Hepatocyte (in vitro differentiated cells): ENCODE measurements around the gene COX8A. TPM values are rescaled to one million over a fixed set of nuclear protein-coding genes. Genes with fewer than 3 reads are reported as not detected.
A peak's percentile ranks its signal among the peaks of the same experiment; 100 is the strongest.

Experiments
- DNase-seq: peaks from one replicate; pipeline ENCODE4 v3.0.0-alpha.2; 2016; ENCODE audit warnings: low spot score
- H2AFZ ChIP-seq: fragments of 200-600 bp; sonication (generic); 2 replicates; pipeline ENCODE4 v1.6.0; 2016; ENCODE audit warnings: antibody characterized with exemption, mild to moderate bottlenecking
- H3K27ac ChIP-seq: fragments of 200-600 bp; sonication (generic); 2 replicates; pipeline ENCODE4 v1.5.1; 2016; ENCODE audit warnings: mild to moderate bottlenecking
- H3K27me3 ChIP-seq: fragments of 200-600 bp; sonication (generic); 2 replicates; pipeline ENCODE4 v1.6.1; 2016
- H3K36me3 ChIP-seq: fragments of 200-600 bp; sonication (generic); replicated peaks from 2 replicates; pipeline ENCODE4 v1.5.1; 2016; ENCODE audit warnings: low read depth; ENCODE audit not compliant: insufficient read depth
- H3K4me1 ChIP-seq: fragments of 200-600 bp; sonication (generic); 2 replicates; pipeline ENCODE4 v1.5.1; 2016; ENCODE audit warnings: mild to moderate bottlenecking, moderate library complexity; ENCODE audit not compliant: insufficient read depth
- H3K4me2 ChIP-seq: fragments of 200-600 bp; sonication (generic); 2 replicates; pipeline ENCODE4 v1.6.0; 2016
- H3K4me3 ChIP-seq: fragments of 200-600 bp; sonication (generic); 2 replicates; pipeline ENCODE4 v1.5.1; 2016; ENCODE audit warnings: mild to moderate bottlenecking
- H3K79me2 ChIP-seq: fragments of 200-600 bp; sonication (generic); 2 replicates; pipeline ENCODE4 v1.6.0; 2017; ENCODE audit warnings: mild to moderate bottlenecking
- H3K9me2 ChIP-seq: fragments of 200-600 bp; sonication (generic); replicated peaks from 2 replicates; pipeline ENCODE4 v1.6.0; 2017; ENCODE audit warnings: mild to moderate bottlenecking; ENCODE audit not compliant: insufficient read depth
- H3K9me3 ChIP-seq: fragments of 200-600 bp; sonication (generic); 2 replicates; pipeline ENCODE4 v1.5.1; 2016; ENCODE audit warnings: low read depth, mild to moderate bottlenecking
- H4K20me1 ChIP-seq: fragments of 200-600 bp; sonication (generic); 2 replicates; pipeline ENCODE4 v1.6.0; 2016; ENCODE audit warnings: mild to moderate bottlenecking; ENCODE audit not compliant: insufficient read depth, poor library complexity, severe bottlenecking
- EZH2 ChIP-seq: fragments of 200-600 bp; sonication (generic); IDR thresholded peaks from 2 replicates; pipeline ENCODE4 v1.6.1; 2016; ENCODE audit warnings: antibody characterized with exemption, mild to moderate bottlenecking, borderline replicate concordance
- EZH2phosphoT487 ChIP-seq: fragments of 200-600 bp; sonication (generic); IDR thresholded peaks from one replicate; pipeline ENCODE4 v1.6.1; 2018; ENCODE audit warnings: antibody characterized with exemption, mild to moderate bottlenecking, low read depth, moderate library complexity; ENCODE audit not compliant: unreplicated experiment, severe bottlenecking
- whole genome bisulfite sequencing: methylation state at CpG from one replicate; pipeline ENCODE4 v1.1.6; 2016; ENCODE audit warnings: low lambda C conversion rate; ENCODE audit errors: missing lambda C conversion rate; 5-methylcytosine and 5-hydroxymethylcytosine counted together
- polyA plus RNA-seq: library from polyadenylated mRNA; unstranded; fragments of >200 nt; fragmentation: Nextera tagmentation; extraction: Ambion mirVana; gene quantifications from 2 replicates; pipeline ENCODE4 v1.2.1, GENCODE V29; 2016
- total RNA-seq: library from RNA; depleted of rRNA; stranded (reverse); fragments of >200 nt; gene quantifications from 2 replicates; pipeline ENCODE4 v1.2.3, GENCODE V29; 2014
- TF ChIP-seq, protein P1 (sequence below): fragments of 200-600 bp; sonication (generic); IDR thresholded peaks from 2 replicates; pipeline ENCODE4 v1.5.1; 2016; ENCODE audit warnings: antibody characterized with exemption, mild to moderate bottlenecking; ENCODE audit not compliant: poor library complexity

Gene COX8A
- total and polyA plus RNA-seq, 2 experiments from 2014 or later, result 430 to 463 TPM

DNA sequence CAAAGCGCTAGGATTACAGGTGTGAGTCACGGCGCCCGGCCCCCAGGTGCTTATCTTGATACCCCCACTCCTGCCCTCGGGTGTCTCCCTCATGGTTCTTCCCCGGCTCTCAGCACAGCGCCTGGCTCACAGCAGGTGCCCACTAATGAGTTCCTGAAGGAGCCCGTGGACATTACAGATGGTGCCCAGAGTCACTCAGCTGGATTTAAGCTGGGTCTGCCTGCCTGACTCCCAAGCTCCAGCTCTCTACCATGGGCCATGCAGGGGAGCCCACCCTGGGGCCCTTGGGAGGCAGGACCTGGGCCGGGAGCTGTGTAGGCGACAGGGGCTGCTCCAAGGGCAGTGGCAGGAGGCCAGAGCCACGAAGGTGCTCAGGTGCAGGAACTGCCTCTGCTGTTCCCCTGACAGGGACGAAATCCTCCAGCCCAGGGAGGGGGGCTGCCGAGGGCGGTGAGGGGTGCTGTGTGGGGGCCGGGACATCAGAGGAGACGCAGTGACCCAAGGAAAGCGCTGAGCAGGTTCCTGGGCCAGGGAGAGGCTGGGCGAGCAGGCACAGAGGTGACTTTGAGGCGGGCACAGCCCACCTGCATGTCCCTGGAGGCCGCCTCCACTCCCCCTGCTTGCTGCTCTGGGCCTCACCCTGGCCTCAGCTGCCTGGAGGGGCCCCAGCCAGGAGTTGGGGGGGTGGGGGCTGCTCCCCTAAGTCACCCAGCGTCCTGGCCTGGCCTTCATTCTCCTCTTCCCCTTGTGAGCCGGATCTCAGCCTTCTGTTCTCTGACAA lies 46.7 kb downstream of the COX8A start:
- Histone ChIP-seq H3K4me1 (peaks cover 18% of the 10 kb centered on the region), H3K79me2 (no peaks in the 10 kb centered on the region), H3K4me2 (no peak overlapping the region), H3K27me3 (peaks cover 3% of the 10 kb centered on the region), H3K27ac (no peak overlapping the region), H4K20me1 (no peaks in the 10 kb centered on the region), H3K9me2 (no peaks in the 10 kb centered on the region), H3K9me3 (no peaks in the 10 kb centered on the region), H2AFZ (no peak overlapping the region), H3K4me3 (no peak overlapping the region), H3K36me3 (no peaks in the 10 kb centered on the region)
- TF ChIP-seq, protein P1, sequence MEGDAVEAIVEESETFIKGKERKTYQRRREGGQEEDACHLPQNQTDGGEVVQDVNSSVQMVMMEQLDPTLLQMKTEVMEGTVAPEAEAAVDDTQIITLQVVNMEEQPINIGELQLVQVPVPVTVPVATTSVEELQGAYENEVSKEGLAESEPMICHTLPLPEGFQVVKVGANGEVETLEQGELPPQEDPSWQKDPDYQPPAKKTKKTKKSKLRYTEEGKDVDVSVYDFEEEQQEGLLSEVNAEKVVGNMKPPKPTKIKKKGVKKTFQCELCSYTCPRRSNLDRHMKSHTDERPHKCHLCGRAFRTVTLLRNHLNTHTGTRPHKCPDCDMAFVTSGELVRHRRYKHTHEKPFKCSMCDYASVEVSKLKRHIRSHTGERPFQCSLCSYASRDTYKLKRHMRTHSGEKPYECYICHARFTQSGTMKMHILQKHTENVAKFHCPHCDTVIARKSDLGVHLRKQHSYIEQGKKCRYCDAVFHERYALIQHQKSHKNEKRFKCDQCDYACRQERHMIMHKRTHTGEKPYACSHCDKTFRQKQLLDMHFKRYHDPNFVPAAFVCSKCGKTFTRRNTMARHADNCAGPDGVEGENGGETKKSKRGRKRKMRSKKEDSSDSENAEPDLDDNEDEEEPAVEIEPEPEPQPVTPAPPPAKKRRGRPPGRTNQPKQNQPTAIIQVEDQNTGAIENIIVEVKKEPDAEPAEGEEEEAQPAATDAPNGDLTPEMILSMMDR, result no peak
- TF ChIP-seq EZH2phosphoT487 (no peak), EZH2 (no peak)
- DNase-seq, result no peak
- 71% methylated on average over 16 of the region's 22 CpGs for WGBS

DNA sequence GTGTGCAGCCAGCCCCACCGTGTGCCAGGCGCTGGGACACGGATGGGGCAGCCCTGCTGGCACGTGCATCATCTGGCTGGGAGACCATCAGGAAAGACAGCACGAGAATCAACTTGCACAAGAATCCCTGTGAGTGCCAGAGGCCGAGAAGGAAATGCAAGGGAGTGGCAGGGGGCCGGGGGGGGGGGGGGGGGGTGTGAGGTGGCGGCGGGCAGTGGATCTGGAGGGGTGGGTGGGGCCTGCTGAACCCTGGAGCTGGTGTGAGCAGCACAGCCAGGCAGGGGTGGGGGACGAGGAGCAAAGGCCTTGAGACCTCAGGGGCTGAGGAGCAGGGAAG lies 47.3 kb downstream of the COX8A start:
- DNase-seq, result peak; percentile 61
- no peaks in the 10 kb centered on the region for H3K36me3 ChIP-seq
- 27% methylated on average over 6 of the region's 10 CpGs for WGBS
- no peaks in the 10 kb centered on the region for H4K20me1 ChIP-seq
- no peaks in the 10 kb centered on the region for H3K9me3 ChIP-seq
- H3K27me3 ChIP-seq, result peaks cover 3% of the 10 kb centered on the region
- H2AFZ ChIP-seq, result no peak overlapping the region
- H3K27ac ChIP-seq, result no peak overlapping the region
- peaks cover 18% of the 10 kb centered on the region for H3K4me1 ChIP-seq
- TF ChIP-seq EZH2, result no peak
- TF ChIP-seq, protein P1, result no peak
- no peak for TF ChIP-seq EZH2phosphoT487
- H3K79me2 ChIP-seq, result no peaks in the 10 kb centered on the region
- H3K4me2 ChIP-seq, result no peak overlapping the region
- no peaks in the 10 kb centered on the region for H3K9me2 ChIP-seq
- no peak overlapping the region for H3K4me3 ChIP-seq

DNA sequence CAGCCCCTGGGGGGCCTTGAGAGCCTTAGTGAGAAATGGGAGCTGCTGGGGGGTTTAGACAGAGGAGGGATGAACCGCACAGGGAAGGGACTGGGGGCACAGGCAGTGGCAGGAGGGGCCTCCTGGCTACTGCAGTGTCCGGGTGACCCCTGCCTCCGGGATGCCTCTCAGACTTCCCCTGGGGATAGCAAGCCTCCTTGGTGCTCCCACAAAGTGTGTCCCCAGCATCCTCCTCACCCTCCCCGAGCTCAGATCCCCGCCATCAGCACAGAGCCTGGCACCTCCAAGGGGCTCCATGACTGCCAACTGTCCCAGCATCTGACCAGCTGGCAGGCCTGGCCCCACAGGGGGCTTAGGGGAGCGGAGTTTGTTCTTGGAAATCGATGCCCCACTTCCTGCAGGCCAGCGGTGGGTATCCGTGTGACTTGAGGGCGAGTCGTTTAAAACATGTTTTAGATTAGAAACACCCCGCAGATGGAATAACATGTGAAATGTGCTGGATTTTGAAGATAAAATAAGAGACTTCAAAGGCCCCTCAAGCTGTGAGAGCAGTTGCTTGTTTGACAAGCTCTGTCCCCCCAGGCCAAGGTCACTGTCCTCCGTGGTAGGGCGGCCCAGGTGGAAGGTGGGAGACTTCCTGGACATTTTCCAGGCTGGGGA lies 47.8 kb downstream of the COX8A start:
- Histone ChIP-seq H3K4me1 (peaks cover 18% of the 10 kb centered on the region), H3K4me3 (no peak overlapping the region), H3K27me3 (peaks cover 3% of the 10 kb centered on the region), H2AFZ (no peak overlapping the region), H3K4me2 (no peak overlapping the region), H3K9me3 (no peaks in the 10 kb centered on the region), H3K36me3 (no peaks in the 10 kb centered on the region), H3K27ac (no peak overlapping the region), H3K9me2 (no peaks in the 10 kb centered on the region), H3K79me2 (no peaks in the 10 kb centered on the region), H4K20me1 (no peaks in the 10 kb centered on the region)
- TF ChIP-seq, protein P1, result no peak
- TF ChIP-seq EZH2 (no peak), EZH2phosphoT487 (no peak)
- DNase-seq, result no peak
- 52% methylated on average over 14 of the region's 14 CpGs for WGBS
